BLaER1 treated with 17β-estradiol and CSF1 and Interleukin-3, amounts not matched to agents 10 nM and 100 nM (cell line): ENCODE results near the gene PRRT1.
"Not testable (repeated sequence)": the region's sequence is repeated elsewhere in the genome, so short reads cannot be mapped to it uniquely, and the experiment has no call there.

ENCODE experiments used
- H3K27ac ChIP-seq, 11 experiments: shearing (Covaris generic); formaldehyde crosslinking; 2 replicates each; pipeline ENCODE4 v1.8.1; 2022
- H3K27me3 ChIP-seq, 11 experiments: shearing (Covaris generic); formaldehyde crosslinking; 2 replicates each; pipeline ENCODE4 v1.8.1; 2022
- H3K36me3 ChIP-seq, 11 experiments: shearing (Covaris generic); formaldehyde crosslinking; 2 replicates each; pipeline ENCODE4 v1.8.1; 2022
- H3K4me1 ChIP-seq, 10 experiments: shearing (Covaris generic); formaldehyde crosslinking; 2 replicates each; pipeline ENCODE4 v1.8.1; 2022
- H3K4me2 ChIP-seq, 11 experiments: shearing (Covaris generic); formaldehyde crosslinking; 2 replicates each; pipeline ENCODE4 v1.8.1; 2022
- H3K4me3 ChIP-seq, 10 experiments: shearing (Covaris generic); formaldehyde crosslinking; 2 replicates each; pipeline ENCODE4 v1.8.1; 2022
- H3K9ac ChIP-seq, 11 experiments: shearing (Covaris generic); formaldehyde crosslinking; 2 replicates each; pipeline ENCODE4 v1.8.1; 2022
- H3K9me3 ChIP-seq, 11 experiments: shearing (Covaris generic); formaldehyde crosslinking; replicated peaks in 1 of 11; 2 replicates each; pipeline ENCODE4 v1.8.1; 2022
- H4K20me1 ChIP-seq, 11 experiments: shearing (Covaris generic); formaldehyde crosslinking; 2 replicates each; pipeline ENCODE4 v1.8.1; 2022
- Cebpa-rat ChIP-seq, 11 experiments: shearing (Covaris generic); IDR thresholded peaks; 2 replicates each; pipeline ENCODE4 v1.8.1; 2022

The PRRT1 gene

DNA sequence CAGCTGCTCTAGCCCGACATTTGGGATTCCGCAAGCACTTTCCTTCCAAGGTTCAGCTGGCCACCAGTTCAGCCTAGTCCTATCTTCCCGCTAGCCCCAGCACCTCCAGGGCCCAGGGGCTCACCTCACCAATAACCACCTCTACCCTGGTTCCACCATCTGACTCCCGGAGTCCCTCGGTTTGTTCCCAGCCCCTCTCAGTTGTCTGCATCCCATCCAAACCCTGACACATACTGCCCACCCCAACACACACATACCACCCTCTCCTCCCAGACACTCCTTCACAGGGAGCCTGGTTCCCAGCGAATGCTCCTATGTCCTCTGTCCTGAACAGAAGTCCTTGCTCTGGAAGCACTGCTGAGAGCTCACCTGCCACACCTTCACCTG is 43.0 kb downstream of the PRRT1 start:
- Histone ChIP-seq H3K27ac (no peak overlapping the region), H3K9ac (peak overlapping the region in 3 of 11 experiments; percentile 13 to 29 (median 28); a peak in 3 of 22 replicates)

GRCh38 chr6:32108094-32108627 is 43.6 kb downstream of the PRRT1 start:
- Histone ChIP-seq H3K4me2 (peak overlapping the region; percentile 57 to 78 (median 72)), H3K9me3 (no peaks in the 10 kb centered on the region), H3K4me1 (peaks cover 34 to 46% (median 36%) of the 10 kb centered on the region in 10 experiments), H3K4me3 (no peak overlapping the region), H3K27me3 (no peaks in the 10 kb centered on the region), H3K9ac (peak overlapping the region in 1 of 11 experiments; percentile 28; a peak in 2 of 22 replicates), H3K36me3 (peaks cover 0 to 27% (median 15%) of the 10 kb centered on the region in 11 experiments; a peak in 17 of 22 replicates), H3K27ac (no peak overlapping the region), H4K20me1 (peaks cover 0 to 27% (median 0%) of the 10 kb centered on the region in 11 experiments; a peak in 5 of 22 replicates)
- no peak for TF ChIP-seq Cebpa-rat (IDR thresholded peaks at IDR 0.05)

More for the DNA sequence above, 43.0 kb downstream of the PRRT1 start:
- Histone ChIP-seq H3K4me1 (peaks cover 34 to 49% (median 36%) of the 10 kb centered on the region in 10 experiments), H3K36me3 (peaks cover 3 to 33% (median 21%) of the 10 kb centered on the region in 11 experiments; a peak in 19 of 22 replicates), H3K27me3 (no peaks in the 10 kb centered on the region), H3K4me2 (peak overlapping the region; percentile 57 to 78 (median 72)), H3K4me3 (no peak overlapping the region), H4K20me1 (peaks cover 0 to 31% (median 0%) of the 10 kb centered on the region in 11 experiments; a peak in 5 of 22 replicates), H3K9me3 (no peaks in the 10 kb centered on the region)
- no peak for TF ChIP-seq Cebpa-rat (IDR thresholded peaks at IDR 0.05)

GRCh38 chr6:32107406-32107805 is 44.3 kb downstream of the PRRT1 start:
- H3K9ac ChIP-seq: peak overlapping the region in 1 of 11 experiments; percentile 28; a peak in 1 of 22 replicates
- peak overlapping the region; percentile 57 to 78 (median 72); a peak in 21 of 22 replicates for H3K4me2 ChIP-seq

GRCh38 chr6:32105433-32105832 is 46.3 kb downstream of the PRRT1 start:
- Histone ChIP-seq H3K36me3 (peaks cover 0 to 2% (median 0%) of the 10 kb centered on the region in 11 experiments; a peak in 2 of 22 replicates), H3K4me2 (no peak overlapping the region), H3K4me3 (no peak overlapping the region), H4K20me1 (peaks cover 0 to 16% (median 0%) of the 10 kb centered on the region in 11 experiments; a peak in 5 of 22 replicates), H3K9me3 (no peaks in the 10 kb centered on the region), H3K27ac (no peak overlapping the region), H3K27me3 (no peaks in the 10 kb centered on the region), H3K4me1 (peaks cover 30 to 36% (median 32%) of the 10 kb centered on the region in 10 experiments), H3K9ac (no peak overlapping the region)
- TF ChIP-seq Cebpa-rat (IDR thresholded peaks at IDR 0.05): no peak

More at GRCh38 chr6:32107406-32107805, 44.3 kb downstream of the PRRT1 start:
- no peak for TF ChIP-seq Cebpa-rat (IDR thresholded peaks at IDR 0.05)
- peaks cover 34 to 44% (median 36%) of the 10 kb centered on the region in 10 experiments for H3K4me1 ChIP-seq
- no peaks in the 10 kb centered on the region for H3K9me3 ChIP-seq
- no peaks in the 10 kb centered on the region for H3K27me3 ChIP-seq
- H3K36me3 ChIP-seq: peaks cover 0 to 20% (median 15%) of the 10 kb centered on the region in 11 experiments; a peak in 17 of 22 replicates
- no peak overlapping the region for H3K27ac ChIP-seq
- peaks cover 0 to 22% (median 0%) of the 10 kb centered on the region in 11 experiments; a peak in 5 of 22 replicates for H4K20me1 ChIP-seq
- H3K4me3 ChIP-seq: no peak overlapping the region

GRCh38 chr6:32102255-32102654 is 49.5 kb downstream of the PRRT1 start:
- Histone ChIP-seq H4K20me1 (no peaks in the 10 kb centered on the region; a peak in 2 of 22 replicates), H3K9ac (no peak overlapping the region), H3K9me3 (no peaks in the 10 kb centered on the region), H3K27me3 (no peaks in the 10 kb centered on the region), H3K4me1 (peaks cover 0 to 10% (median 1%) of the 10 kb centered on the region in 10 experiments; a peak in 14 of 20 replicates), H3K36me3 (no peaks in the 10 kb centered on the region), H3K4me2 (no peak overlapping the region), H3K27ac (no peak overlapping the region), H3K4me3 (no peak overlapping the region)
- TF ChIP-seq Cebpa-rat (IDR thresholded peaks at IDR 0.05): no peak

GRCh38 chr6:32100251-32100650 is 51.5 kb downstream of the PRRT1 start:
- H3K36me3 ChIP-seq, H4K20me1 ChIP-seq, H3K9me3 ChIP-seq, H3K27ac ChIP-seq, H3K9ac ChIP-seq, H3K4me2 ChIP-seq, H3K4me1 ChIP-seq, H3K4me3 ChIP-seq: not testable (repeated sequence)
- H3K27me3 ChIP-seq: peaks cover 0 to 18% (median 0%) of the 10 kb centered on the region in 11 experiments; a peak in 1 of 22 replicates
